H1 (cell line): ENCODE measurements around the gene FGFBP3. TPM values are rescaled to one million over a fixed set of nuclear protein-coding genes. Genes with fewer than 3 reads are reported as not detected.

Source experiments
- CTCF ChIA-PET: fragments of 300-600 bp; sonication (Branson Sonifier 250); formaldehyde crosslinking; loops from one replicate; lab custom pipeline; 2021; ENCODE audit not compliant: partially characterized antibody; lab: Charles Lee
- POLR2A ChIA-PET: fragments of 300-600 bp; sonication (Branson Sonifier 250); formaldehyde crosslinking; loops from one replicate; lab custom pipeline; 2021; ENCODE audit warnings: inconsistent platforms; ENCODE audit not compliant: partially characterized antibody; lab: Charles Lee
- DNase-seq, 2 experiments: peaks; one replicate each; pipeline versions ENCODE4 v3.0.0 to v3.0.0-alpha.2; 2010 to 2022; ENCODE audit warnings: low spot score in 2 of 2, low read depth in 1 of 2, mixed read lengths in 1 of 2
- FAIRE-seq: peaks from 2 replicates; lab custom pipeline; 2011; peaks lifted over from hg19 to GRCh38; lab: Jason Lieb, UNC
- H2AFZ ChIP-seq: 2 replicates; pipeline ENCODE4 v1.8.1; 2012; ENCODE audit warnings: low read length, inconsistent platforms
- H2AK5ac ChIP-seq: 2 replicates; pipeline ENCODE4 v1.6.1; 2013; ENCODE audit warnings: low read depth, low read length
- H2BK120ac ChIP-seq: replicated peaks from 2 replicates; pipeline ENCODE3; 2013; ENCODE audit warnings: low read depth, low read length, inconsistent platforms
- H2BK12ac ChIP-seq: 2 replicates; pipeline ENCODE4 v1.6.1; 2013; ENCODE audit warnings: low read depth, low read length
- H2BK15ac ChIP-seq: 2 replicates; pipeline ENCODE4 v1.6.1; 2013; ENCODE audit warnings: low read length
- H2BK20ac ChIP-seq: 2 replicates; pipeline ENCODE4 v1.6.1; 2013; ENCODE audit warnings: low read length
- H2BK5ac ChIP-seq: 2 replicates; pipeline ENCODE4 v1.6.1; 2013; ENCODE audit warnings: low read depth, low read length
- H3K14ac ChIP-seq: 2 replicates; pipeline ENCODE4 v1.6.1; 2013; ENCODE audit warnings: inconsistent platforms; ENCODE audit not compliant: insufficient read length
- H3K18ac ChIP-seq: 2 replicates; pipeline ENCODE4 v1.6.1; 2013; ENCODE audit warnings: low read length; ENCODE audit errors: extremely low read depth
- H3K23ac ChIP-seq: 2 replicates; pipeline ENCODE4 v1.6.1; 2013; ENCODE audit warnings: inconsistent platforms; ENCODE audit not compliant: insufficient read length
- H3K23me2 ChIP-seq: 2 replicates; pipeline ENCODE4 v1.6.1; 2013; ENCODE audit warnings: low read depth, low read length
- H3K27ac ChIP-seq: 2 replicates; pipeline ENCODE4 v1.6.1; 2011; ENCODE audit warnings: low read depth, low read length, inconsistent platforms
- H3K27me3 ChIP-seq, 4 experiments: replicated peaks in 1 of 4; 1 replicate in 1 of 4; 2 replicates in 3 of 4; pipeline versions ENCODE4 v1.6.1 to v1.8.1; 2011 to 2013; ENCODE audit warnings: low read length in 3 of 4, mild to moderate bottlenecking in 3 of 4, inconsistent platforms in 2 of 4, mixed read lengths in 2 of 4, moderate library complexity in 1 of 4; ENCODE audit not compliant: control insufficient read depth in 3 of 4, insufficient read depth in 3 of 4; ENCODE audit errors: extremely low read depth in 1 of 4
- H3K36me3 ChIP-seq, 4 experiments: 2 replicates each; pipeline versions ENCODE4 v1.6.1 to v1.8.1; 2011 to 2013; ENCODE audit warnings: mild to moderate bottlenecking in 4 of 4, low read length in 3 of 4, moderate library complexity in 2 of 4, control low read depth in 1 of 4, inconsistent platforms in 1 of 4; ENCODE audit not compliant: insufficient read depth in 4 of 4, control insufficient read depth in 2 of 4
- H3K4ac ChIP-seq: replicated peaks from 2 replicates; pipeline ENCODE3; 2013; ENCODE audit warnings: low read length, low read depth, mixed read lengths, inconsistent platforms; ENCODE audit not compliant: insufficient read length
- H3K4me1 ChIP-seq, 4 experiments: replicated peaks in 1 of 4; 1 replicate in 1 of 4; 2 replicates in 3 of 4; pipeline versions ENCODE4 v1.6.1 to v1.8.1; 2011 to 2013; ENCODE audit warnings: low read length in 3 of 4, inconsistent platforms in 2 of 4, mixed read lengths in 1 of 4; ENCODE audit not compliant: insufficient read depth in 4 of 4, control insufficient read depth in 3 of 4
- H3K4me2 ChIP-seq, 2 experiments: 2 replicates each; pipeline versions ENCODE4 v1.6.1 to v1.8.1; 2011 to 2013; ENCODE audit warnings: low read depth in 2 of 2, low read length in 2 of 2, control low read depth in 1 of 2, inconsistent platforms in 1 of 2, mild to moderate bottlenecking in 1 of 2; ENCODE audit not compliant: insufficient read depth in 1 of 2
- H3K4me3 ChIP-seq, 4 experiments: fragments of 200-600, 300-600 bp in 1 of 4; sonication (generic), shearing (Covaris generic), sonication (Bioruptor Twin) in 1 of 4; 2 replicates each; pipeline versions ENCODE4 v1.5.1 to v1.8.1; 2011 to 2016; ENCODE audit warnings: low read length in 4 of 4, low read depth in 3 of 4, control low read depth in 2 of 4, inconsistent platforms in 2 of 4, mild to moderate bottlenecking in 2 of 4, mixed read lengths in 1 of 4, moderate library complexity in 1 of 4; ENCODE audit not compliant: insufficient read depth in 2 of 4; ENCODE audit errors: extremely low read depth in 1 of 4
- H3K56ac ChIP-seq: replicated peaks from 2 replicates; pipeline ENCODE3; 2013; ENCODE audit warnings: low read depth, mild to moderate bottlenecking, mixed read lengths, low read length, inconsistent platforms; ENCODE audit not compliant: insufficient read length
- H3K79me1 ChIP-seq: 2 replicates; pipeline ENCODE4 v1.6.1; 2013; ENCODE audit warnings: low read depth, low read length, control low read depth
- H3K79me2 ChIP-seq, 2 experiments: 2 replicates each; pipeline versions ENCODE4 v1.6.1 to v1.8.1; 2012 to 2013; ENCODE audit warnings: low read length in 2 of 2, mild to moderate bottlenecking in 2 of 2, inconsistent platforms in 1 of 2; ENCODE audit not compliant: insufficient read depth in 2 of 2, control insufficient read depth in 1 of 2
- H3K9ac ChIP-seq, 4 experiments: replicated peaks in 1 of 4; 1 replicate in 1 of 4; 2 replicates in 3 of 4; pipeline versions ENCODE4 v1.6.1 to v1.8.1; 2011 to 2013; ENCODE audit warnings: low read depth in 3 of 4, low read length in 3 of 4, control low read depth in 2 of 4, mild to moderate bottlenecking in 2 of 4, moderate library complexity in 2 of 4, inconsistent platforms in 1 of 4; ENCODE audit errors: extremely low read depth in 1 of 4
- H3K9me3 ChIP-seq, 2 experiments: 2 replicates each; pipeline versions ENCODE4 v1.6.1 to v1.8.1; 2012 to 2013; ENCODE audit warnings: mild to moderate bottlenecking in 2 of 2, moderate library complexity in 2 of 2, control low read depth in 1 of 2, inconsistent platforms in 1 of 2, low read depth in 1 of 2, low read length in 1 of 2, mixed read lengths in 1 of 2; ENCODE audit not compliant: insufficient read depth in 2 of 2
- H4K20me1 ChIP-seq, 2 experiments: replicated peaks in 1 of 2; 2 replicates each; pipeline versions ENCODE3 to v1.8.1; 2011 to 2013; ENCODE audit warnings: inconsistent platforms in 2 of 2, low read length in 2 of 2, mild to moderate bottlenecking in 1 of 2; ENCODE audit not compliant: insufficient read depth in 2 of 2, control insufficient read depth in 1 of 2
- H4K5ac ChIP-seq: 2 replicates; pipeline ENCODE4 v1.6.1; 2013; ENCODE audit warnings: low read length, low read depth, mixed read lengths, inconsistent platforms; ENCODE audit not compliant: insufficient read length
- H4K8ac ChIP-seq: 2 replicates; pipeline ENCODE4 v1.8.0; 2013; ENCODE audit warnings: mild to moderate bottlenecking, moderate library complexity, low read length, inconsistent platforms; ENCODE audit not compliant: insufficient read depth; ENCODE audit errors: extremely low read depth
- H4K91ac ChIP-seq: replicated peaks from 2 replicates; pipeline ENCODE3; 2013; ENCODE audit warnings: low read length, mixed read lengths, inconsistent platforms; ENCODE audit not compliant: insufficient read length
- NANOG ChIP-seq: IDR thresholded peaks from 2 replicates; pipeline ENCODE4 v1.6.1; 2011; ENCODE audit warnings: low read length, low read depth, mild to moderate bottlenecking, inconsistent platforms; ENCODE audit not compliant: insufficient read depth, poor library complexity, severe bottlenecking
- TEAD4 ChIP-seq: IDR thresholded peaks from 2 replicates; pipeline ENCODE4 v1.6.1; 2012; ENCODE audit warnings: low read depth, low read length, inconsistent platforms, mixed read lengths
- WGBS, 2 experiments: shearing (Covaris generic) in 1 of 2; methylation state at CpG; one replicate each; pipeline versions ENCODE4 v1.1.6 to v1.1.7; 2013 to 2015; ENCODE audit warnings: low lambda C conversion rate in 2 of 2, mixed read lengths in 2 of 2, inconsistent platforms in 1 of 2, low coverage in 1 of 2, missing lambda C conversion rate in 1 of 2; ENCODE audit not compliant: insufficient replicate concordance in 2 of 2, insufficient coverage in 1 of 2, insufficient read length in 1 of 2; ENCODE audit errors: extremely low coverage in 1 of 2, missing lambda C conversion rate in 1 of 2; 5-methylcytosine and 5-hydroxymethylcytosine counted together
- polyA plus RNA-seq, 7 experiments: library from polyadenylated mRNA; depleted of rRNA in 3 of 7; stranded (reverse) in 5 of 7; unstranded in 2 of 7; fragments of >200 nt in 5 of 7; fragments of 200-250 nt in 2 of 7; gene quantifications; 1 replicate in 5 of 7; 2 replicates in 1 of 7; 4 replicates in 1 of 7; pipeline versions ENCODE4 v1.2.1 to v1.2.3, GENCODE V29; 2011 to 2013; ENCODE audit warnings: missing spikeins in 2 of 7, mixed read lengths in 2 of 7
- total RNA-seq: library from RNA; stranded (reverse); fragmentation: NEBNext Ultra II Directional; extraction: Animal tissue kit (Norgen Biotek cat#: 25700); gene quantifications from 2 replicates; pipeline ENCODE4 v1.2.1, GENCODE V29; 2021

The FGFBP3 gene
- total and polyA plus RNA-seq, 2 of the 8 experiments (the other 6 are each of a cell fraction or from before 2014, with no cell fraction given), result 54.6 to 115 TPM

DNA sequence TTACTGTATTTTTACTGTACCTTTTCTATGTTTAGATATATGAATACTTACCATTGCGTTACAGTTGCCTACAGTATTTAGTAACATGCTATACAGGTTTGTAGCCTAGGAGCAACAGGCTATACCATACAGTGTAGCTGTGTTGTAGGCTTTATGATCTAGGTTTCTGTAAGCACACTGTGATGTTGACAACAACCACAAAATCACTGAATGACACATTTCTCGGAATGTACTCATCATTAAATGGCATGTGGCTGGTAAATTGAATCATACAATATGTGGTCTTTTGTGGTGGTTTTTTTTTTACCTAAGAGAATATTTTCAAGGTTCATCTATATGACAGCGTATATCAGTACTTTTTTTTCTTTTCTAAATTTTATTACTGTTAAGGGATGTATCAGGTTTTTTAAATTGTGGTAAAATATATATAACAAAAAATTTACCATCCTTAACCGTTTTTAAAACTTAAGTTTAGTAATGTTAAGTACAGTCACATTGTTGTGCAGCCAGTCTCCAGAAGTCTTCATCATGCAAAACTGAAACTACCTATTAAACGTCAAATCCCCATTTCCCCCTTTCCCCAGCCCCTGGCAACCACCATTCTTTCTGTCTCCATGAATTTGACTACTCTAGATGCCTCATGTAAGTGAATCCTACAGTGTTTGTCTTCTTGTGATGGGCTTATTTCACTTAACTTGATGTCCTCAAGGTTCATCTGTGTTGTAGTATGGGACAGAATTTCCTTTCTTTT is 35.8 kb upstream of the FGFBP3 start:
- no peak overlapping the region for H4K91ac ChIP-seq
- H3K56ac ChIP-seq, result no peak overlapping the region
- H2BK12ac ChIP-seq, result no peak overlapping the region
- no peak overlapping the region for H3K23ac ChIP-seq
- H3K4me1 ChIP-seq, result no peaks in the 10 kb centered on the region
- H3K14ac ChIP-seq, result no peak overlapping the region
- no peak overlapping the region for H2BK20ac ChIP-seq
- CTCF ChIA-PET, result interaction anchor here (1.0 to 1.1 kb wide), 2 partner anchors 12 to 14 kb away, joined by 3 read pairs; no protein-coding TSS in a partner anchor
- no peak overlapping the region for H3K4me3 ChIP-seq
- no peak overlapping the region for H3K9ac ChIP-seq
- H2BK120ac ChIP-seq, result no peak overlapping the region
- H2AK5ac ChIP-seq, result no peak overlapping the region
- H3K18ac ChIP-seq, result no peak overlapping the region
- H3K9me3 ChIP-seq, result no peaks in the 10 kb centered on the region
- peaks cover 0 to 1% of the 10 kb centered on the region in 2 experiments for H4K20me1 ChIP-seq
- H4K8ac ChIP-seq, result no peak overlapping the region
- DNase-seq (no peak), FAIRE-seq (no peak)
- H3K79me1 ChIP-seq, result no peaks in the 10 kb centered on the region; the same call in 1 of the 2 replicates
- H3K27ac ChIP-seq, result no peak overlapping the region
- H2BK15ac ChIP-seq, result no peak overlapping the region
- no peak overlapping the region for H4K5ac ChIP-seq
- peaks cover 0 to 32% (median 17%) of the 10 kb centered on the region in 4 experiments; a peak in 5 of 8 replicates for H3K36me3 ChIP-seq
- no peak overlapping the region for H3K4ac ChIP-seq
- H2BK5ac ChIP-seq, result no peak overlapping the region
- H3K4me2 ChIP-seq, result no peak overlapping the region
- no peaks in the 10 kb centered on the region for H3K23me2 ChIP-seq
- POLR2A ChIA-PET, result no interaction called here
- no peaks in the 10 kb centered on the region for H3K79me2 ChIP-seq
- H3K27me3 ChIP-seq, result no peaks in the 10 kb centered on the region
- H2AFZ ChIP-seq, result no peak overlapping the region
- WGBS, 2 experiments, result 92% methylated on average over 5 of the region's 5 CpGs; no CpG with 5 or more reads in 1 of the 2 experiments
- TF ChIP-seq NANOG (no peak), TEAD4 (no peak)
